Fibroblast of skin of left quadriceps (primary cell): Measurements from ENCODE around the gene STK32B.

Experiments
- DNase-seq, 2 experiments: peaks; one replicate each; pipeline ENCODE4 v3.0.0-alpha.2; 2013; ENCODE audit warnings: low read depth in 2 of 2

STK32B gene

GRCh38 chr4:5469151-5469775, 418.0 kb downstream of the STK32B start:
- no peak for DNase-seq

- DNase-seq: no peak
Measured at GRCh38 chr4:5469861-5470260, 418.6 kb downstream of the STK32B start.

- no peak for DNase-seq
Measured at GRCh38 chr4:5470318-5471198, 419.3 kb downstream of the STK32B start.

- no peak for DNase-seq
Measured at GRCh38 chr4:5471206-5471605, 419.9 kb downstream of the STK32B start.

- DNase-seq: no peak
Measured at GRCh38 chr4:5471691-5472090, 420.4 kb downstream of the STK32B start.

GRCh38 chr4:5472160-5472591, 420.9 kb downstream of the STK32B start:
- no peak for DNase-seq

- no peak for DNase-seq
Measured at GRCh38 chr4:5473125-5473524, 421.8 kb downstream of the STK32B start.

- DNase-seq: no peak
Measured at GRCh38 chr4:5474756-5475155, 423.5 kb downstream of the STK32B start.

- no peak for DNase-seq
Measured at GRCh38 chr4:5477613-5478012, 426.3 kb downstream of the STK32B start.

- no peak for DNase-seq
Measured at GRCh38 chr4:5478169-5478568, 426.9 kb downstream of the STK32B start.

- no peak for DNase-seq
Measured at GRCh38 chr4:5478697-5479096, 427.4 kb downstream of the STK32B start.

GRCh38 chr4:5479518-5480060, 428.3 kb downstream of the STK32B start:
- DNase-seq: no peak

- no peak for DNase-seq
Measured at GRCh38 chr4:5488413-5488812, 437.1 kb downstream of the STK32B start.

GRCh38 chr4:5489260-5489659, 438.0 kb downstream of the STK32B start:
- DNase-seq: no peak

GRCh38 chr4:5497489-5497888, 446.2 kb downstream of the STK32B start:
- no peak for DNase-seq

GRCh38 chr4:5500165-5500564, 448.9 kb downstream of the STK32B start:
- DNase-seq: no peak

GRCh38 chr4:5503336-5503936, 452.2 kb downstream of the STK32B start:
- no peak for DNase-seq

GRCh38 chr4:5504486-5504885, 453.2 kb downstream of the STK32B start:
- DNase-seq: no peak

- no peak for DNase-seq
Measured at GRCh38 chr4:5510504-5510903, 459.2 kb downstream of the STK32B start.

- DNase-seq: no peak
Measured at GRCh38 chr4:5511791-5512190, 460.5 kb downstream of the STK32B start.

GRCh38 chr4:5515646-5516045, 464.4 kb downstream of the STK32B start:
- DNase-seq: no peak

GRCh38 chr4:5517372-5517771, 466.1 kb downstream of the STK32B start:
- DNase-seq: no peak
